ENCODE results near the gene ZMIZ1. TPM values are rescaled to one million over a fixed set of nuclear protein-coding genes. Genes with fewer than 3 reads are reported as not detected.

ZMIZ1 gene
- total RNA-seq, 1 experiment from 2014 or later, result 28.4 TPM

GRCh38 chr10:79144351-79145173, 75.8 kb downstream of the ZMIZ1 start:
- Histone ChIP-seq H3K36me3 (ENCODE audit: control insufficient read depth in 1 of 2, insufficient read depth in 2 of 2, low read length in 2 of 2) (peaks cover 2 to 6% of the 10 kb centered on the region in 2 experiments; a peak in 1 of 4 replicates), H3K27me3 (ENCODE audit: insufficient read depth, low read length) (no peaks in the 10 kb centered on the region), H3K4me1 (ENCODE audit: control insufficient read depth in 1 of 2, insufficient read depth in 2 of 2, low read length in 2 of 2) (peaks cover 22 to 58% of the 10 kb centered on the region in 2 experiments), H3K4me2 (ENCODE audit: low read length) (peak overlapping the region; percentile 51), H3K4me3 (replicated peaks in 1 of 2; ENCODE audit: low read depth in 1 of 2, low read length in 2 of 2) (no peak overlapping the region), H4K20me1 (ENCODE audit: insufficient read depth) (no peaks in the 10 kb centered on the region), H3K9me3 (ENCODE audit: control insufficient read depth in 1 of 2, insufficient read depth in 1 of 2, low read depth in 1 of 2, low read length in 2 of 2) (no peaks in the 10 kb centered on the region), H3K79me2 (ENCODE audit: insufficient read depth, low read length) (no peaks in the 10 kb centered on the region), H3K9me2 (ENCODE audit: insufficient read depth) (no peaks in the 10 kb centered on the region), H3K9ac (ENCODE audit: low read length) (no peak overlapping the region), H2AFZ (ENCODE audit: low read depth, low read length, poor library complexity, severe bottlenecking) (no peak overlapping the region), H3K27ac (ENCODE audit: low read depth, low read length) (no peak overlapping the region)
- RAD21 ChIA-PET (ENCODE audit: low non-redundant PET in 1 of 2, low total read pairs in 2 of 2, uncharacterized antibody in 2 of 2, unreplicated experiment in 2 of 2), result no interaction called here
- BruUV-seq (replicated peaks), result no TSS peak
- POLR2A ChIA-PET, result no interaction called here
- no peak for ATAC-seq
- TF ChIP-seq SP1 (IDR thresholded peaks at IDR 0.05; ENCODE audit: low read depth) (no peak), TCF7L2 (IDR thresholded peaks at IDR 0.05; ENCODE audit: borderline replicate concordance, extremely low read depth, insufficient read depth, insufficient read length) (no peak), ZNF274 (IDR thresholded peaks at IDR 0.05; ENCODE audit: low read depth, low read length) (no peak), EZH2phosphoT487 (IDR thresholded peaks at IDR 0.05; ENCODE audit: borderline replicate concordance) (no peak), RAD21 (IDR thresholded peaks at IDR 0.05; ENCODE audit: low read depth) (no peak), CTCF (IDR thresholded peaks at IDR 0.05 in 2 of 3, conservative IDR thresholded peaks at IDR 0.05 in 1 of 3; ENCODE audit: borderline replicate concordance in 1 of 3, insufficient read depth in 1 of 3, low read depth in 2 of 3, low read length in 2 of 3) (no peak), REST (IDR thresholded peaks at IDR 0.05; ENCODE audit: low read depth) (no peak), EZH2 (IDR thresholded peaks at IDR 0.05) (no peak), POLR2AphosphoS5 (IDR thresholded peaks at IDR 0.05; ENCODE audit: low read depth, low read length) (no peak), CEBPB (IDR thresholded peaks at IDR 0.05; ENCODE audit: low read depth) (no peak), ZFX (IDR thresholded peaks at IDR 0.05) (no peak), MAX (IDR thresholded peaks at IDR 0.05) (no peak), CBX3 (IDR thresholded peaks at IDR 0.05; ENCODE audit: low read depth) (no peak), SRF (IDR thresholded peaks at IDR 0.05; ENCODE audit: low read depth) (no peak), POLR2A (IDR thresholded peaks at IDR 0.05; ENCODE audit: borderline replicate concordance, extremely low read depth, insufficient read depth, insufficient read length) (no peak), EGR1 (IDR thresholded peaks at IDR 0.05; ENCODE audit: low read depth) (no peak), ATF3 (IDR thresholded peaks at IDR 0.05) (no peak), ZBTB33 (IDR thresholded peaks at IDR 0.05; ENCODE audit: extremely low read depth, insufficient replicate concordance, low read length) (no peak)
- DNase-seq (ENCODE audit: low read depth, low spot score), result no peak
- CTCF ChIA-PET, result no interaction called here
- intact Hi-C loops (cut with micrococcal nuclease), result no loop called here
